ENCODE results near the gene KCNN4.
A peak's percentile ranks its signal among the peaks of the same experiment; 100 is the strongest.
"Not testable (repeated sequence)": the region's sequence is repeated elsewhere in the genome, so short reads cannot be mapped to it uniquely, and the experiment has no call there.

The KCNN4 gene

DNA sequence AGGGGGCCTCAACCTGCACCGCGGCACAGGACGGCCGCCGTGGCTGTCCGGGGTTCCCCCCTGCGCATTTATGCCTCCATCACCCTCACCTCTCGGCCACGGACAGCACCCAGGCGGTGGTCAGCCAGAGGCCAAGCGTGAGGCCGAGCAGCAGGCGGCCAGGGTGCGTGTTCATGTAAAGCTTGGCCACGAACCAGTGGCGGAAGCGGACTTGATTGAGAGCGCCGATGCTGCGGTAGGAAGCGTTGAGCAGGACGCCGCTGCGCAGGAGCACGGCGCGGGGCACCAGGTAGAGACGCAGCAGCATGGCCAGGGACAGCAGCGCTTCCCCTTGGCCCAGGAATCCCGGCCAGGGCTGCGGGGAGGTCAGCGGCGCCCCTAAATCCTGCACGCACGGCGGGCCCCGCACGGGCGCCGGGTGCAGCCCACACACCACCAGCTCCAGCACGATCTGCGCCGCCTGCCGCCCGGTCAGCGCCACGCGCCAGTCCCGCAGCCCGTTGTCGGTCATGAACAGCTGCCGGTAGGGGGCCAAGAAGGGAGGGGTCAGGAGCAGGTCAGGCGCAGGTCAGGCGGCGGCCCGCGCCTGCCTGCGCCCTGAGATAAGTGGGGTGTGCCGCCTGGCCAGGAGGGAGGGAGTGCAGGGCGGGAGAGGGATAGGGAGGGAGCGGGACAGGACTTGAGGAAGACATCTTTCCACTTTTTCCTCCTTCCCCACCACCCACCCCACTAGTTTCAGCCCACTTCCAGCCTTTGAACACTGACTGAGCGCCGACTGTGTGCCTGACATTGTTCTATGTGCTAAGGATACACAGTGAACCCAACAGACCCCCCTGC is 6.5 kb downstream of the KCNN4 start:
- Histone ChIP-seq H3K4me3 (ENCODE audit: low read depth, low read length) (no peak overlapping the region), H3K27ac (ENCODE audit: low read depth, low read length) (no peak overlapping the region), H3K79me2 (ENCODE audit: control insufficient read depth, insufficient read depth, low read length, unreplicated experiment) (no peaks in the 10 kb centered on the region), H2AFZ (ENCODE audit: low read length, unreplicated experiment) (no peak overlapping the region), H3K4me1 (ENCODE audit: control insufficient read depth, insufficient read depth, low read length, unreplicated experiment) (peaks cover 8% of the 10 kb centered on the region), H3K36me3 (ENCODE audit: insufficient read depth, low read length) (no peaks in the 10 kb centered on the region), H3K27me3 (ENCODE audit: insufficient read depth, low read length) (no peaks in the 10 kb centered on the region)

DNA sequence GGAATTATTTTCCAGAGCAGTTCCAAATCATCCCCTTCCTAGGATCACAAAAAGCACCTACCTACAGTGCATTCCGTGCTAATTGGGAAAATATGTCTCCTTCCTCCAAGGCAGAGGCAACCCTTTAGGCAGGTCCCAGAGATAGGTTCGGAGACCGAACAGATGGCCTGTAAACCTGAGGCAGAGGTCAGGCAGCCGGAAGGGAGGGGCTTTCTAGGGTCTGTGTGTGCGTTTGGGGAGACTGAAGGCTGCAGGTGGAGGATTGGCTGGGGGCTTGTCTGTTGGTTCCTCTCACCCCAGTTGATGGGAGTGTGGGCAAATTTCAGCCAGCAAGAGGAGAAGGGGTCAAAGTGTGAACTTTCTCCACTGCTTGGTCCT is 7.1 kb downstream of the KCNN4 start:
- no peaks in the 10 kb centered on the region for H3K36me3 ChIP-seq (ENCODE audit: insufficient read depth, low read length)
- H3K79me2 ChIP-seq (ENCODE audit: control insufficient read depth, insufficient read depth, low read length, unreplicated experiment): no peaks in the 10 kb centered on the region
- H3K4me3 ChIP-seq (ENCODE audit: low read depth, low read length): no peak overlapping the region
- peaks cover 8% of the 10 kb centered on the region for H3K4me1 ChIP-seq (ENCODE audit: control insufficient read depth, insufficient read depth, low read length, unreplicated experiment)
- H2AFZ ChIP-seq (ENCODE audit: low read length, unreplicated experiment): no peak overlapping the region
- H3K27ac ChIP-seq (ENCODE audit: low read depth, low read length): no peak overlapping the region
- H3K27me3 ChIP-seq (ENCODE audit: insufficient read depth, low read length): no peaks in the 10 kb centered on the region

DNA sequence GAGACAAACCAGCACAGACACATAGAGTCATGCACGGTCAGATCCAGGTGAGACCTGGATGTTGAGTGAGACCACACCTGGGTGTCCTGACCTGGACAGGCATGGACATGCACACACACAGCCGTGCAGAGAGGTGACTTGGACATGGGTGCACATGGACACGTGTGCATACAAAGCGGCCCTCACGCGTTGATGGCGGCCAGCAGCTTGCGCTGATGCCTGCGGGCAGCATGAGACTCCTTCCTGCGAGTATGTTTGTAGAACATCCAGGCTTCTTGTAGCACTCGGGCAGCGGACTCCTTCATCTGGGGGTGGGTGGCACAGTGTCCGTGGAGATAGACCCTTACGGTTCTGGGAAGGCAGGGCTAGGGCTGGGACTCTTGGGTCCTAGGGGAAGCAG is 11.5 kb downstream of the KCNN4 start:
- Histone ChIP-seq H3K4me1 (ENCODE audit: control insufficient read depth, insufficient read depth, low read length, unreplicated experiment) (peaks cover 15% of the 10 kb centered on the region), H3K36me3 (ENCODE audit: insufficient read depth, low read length) (no peaks in the 10 kb centered on the region), H3K79me2 (ENCODE audit: control insufficient read depth, insufficient read depth, low read length, unreplicated experiment) (no peaks in the 10 kb centered on the region), H3K27ac (ENCODE audit: low read depth, low read length) (no peak overlapping the region), H3K4me3 (ENCODE audit: low read depth, low read length) (no peak overlapping the region), H3K27me3 (ENCODE audit: insufficient read depth, low read length) (no peaks in the 10 kb centered on the region), H2AFZ (ENCODE audit: low read length, unreplicated experiment) (no peak overlapping the region)

DNA sequence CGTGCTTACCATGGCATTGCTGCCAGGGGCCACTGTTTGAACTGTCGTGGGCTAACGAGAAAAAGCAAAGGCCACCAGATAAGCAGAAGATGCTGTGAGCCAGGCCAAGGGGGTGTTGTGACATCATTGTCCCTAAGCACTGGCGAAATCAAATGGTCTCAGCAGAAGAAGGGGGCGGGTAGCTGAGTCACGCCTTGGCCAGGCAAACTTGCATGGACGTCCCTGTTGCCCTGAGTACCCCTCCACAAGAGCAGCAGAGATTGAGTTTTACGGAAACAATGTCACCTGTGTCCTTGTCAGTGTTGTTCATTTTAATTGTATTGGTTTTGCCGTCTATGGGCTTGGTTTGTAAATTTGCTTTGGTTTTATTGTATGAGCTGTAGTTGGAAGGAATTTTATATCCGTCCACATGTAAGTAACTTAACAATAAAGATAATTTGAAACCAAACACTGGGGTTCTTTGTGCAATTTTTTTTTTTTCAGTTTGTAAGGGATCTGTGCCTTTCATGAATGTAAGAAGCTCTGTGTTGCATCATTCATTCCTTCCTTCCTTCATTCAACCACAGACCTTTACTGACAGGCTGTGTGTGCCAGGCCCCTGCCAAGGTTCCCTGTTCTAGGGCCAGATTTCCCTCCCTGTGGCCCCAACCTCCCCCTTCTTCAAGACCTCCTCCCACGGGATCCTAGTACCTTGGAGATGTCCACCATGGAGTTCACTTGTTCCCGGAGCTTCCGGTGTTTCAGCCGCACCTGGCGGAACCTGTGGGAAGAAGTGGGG is 12.3 kb downstream of the KCNN4 start:
- Histone ChIP-seq H3K4me3 (ENCODE audit: low read depth, low read length) (no peak overlapping the region), H2AFZ (ENCODE audit: low read length, unreplicated experiment) (no peak overlapping the region), H3K4me1 (ENCODE audit: control insufficient read depth, insufficient read depth, low read length, unreplicated experiment) (peaks cover 21% of the 10 kb centered on the region), H3K36me3 (ENCODE audit: insufficient read depth, low read length) (no peaks in the 10 kb centered on the region), H3K27me3 (ENCODE audit: insufficient read depth, low read length) (no peaks in the 10 kb centered on the region), H3K79me2 (ENCODE audit: control insufficient read depth, insufficient read depth, low read length, unreplicated experiment) (no peaks in the 10 kb centered on the region), H3K27ac (ENCODE audit: low read depth, low read length) (no peak overlapping the region)

DNA sequence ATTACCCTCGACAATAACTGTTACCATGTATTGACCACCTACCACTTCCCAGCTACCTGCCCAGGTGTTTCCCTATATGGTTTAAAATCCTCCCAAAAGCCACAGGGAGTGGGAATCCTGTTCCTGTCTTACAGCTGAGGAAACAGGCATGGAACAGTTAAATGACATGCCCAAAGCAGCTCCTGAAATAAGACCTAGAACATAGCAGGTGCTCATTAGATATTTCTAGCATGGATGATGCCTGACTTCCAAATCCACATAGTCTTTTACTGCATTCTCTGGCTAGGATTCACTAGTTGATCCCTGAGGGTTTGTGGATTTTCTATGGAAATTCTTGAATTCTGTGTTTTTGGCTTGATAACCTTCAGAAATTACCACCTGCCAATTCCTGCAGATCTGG is 13.0 kb downstream of the KCNN4 start:
- Histone ChIP-seq H2AFZ (ENCODE audit: low read length, unreplicated experiment) (no peak overlapping the region), H3K4me3 (ENCODE audit: low read depth, low read length) (no peak overlapping the region), H3K36me3 (ENCODE audit: insufficient read depth, low read length) (no peaks in the 10 kb centered on the region), H3K27ac (ENCODE audit: low read depth, low read length) (no peak overlapping the region), H3K27me3 (ENCODE audit: insufficient read depth, low read length) (no peaks in the 10 kb centered on the region), H3K4me1 (ENCODE audit: control insufficient read depth, insufficient read depth, low read length, unreplicated experiment) (peaks cover 24% of the 10 kb centered on the region), H3K79me2 (ENCODE audit: control insufficient read depth, insufficient read depth, low read length, unreplicated experiment) (no peaks in the 10 kb centered on the region)

DNA sequence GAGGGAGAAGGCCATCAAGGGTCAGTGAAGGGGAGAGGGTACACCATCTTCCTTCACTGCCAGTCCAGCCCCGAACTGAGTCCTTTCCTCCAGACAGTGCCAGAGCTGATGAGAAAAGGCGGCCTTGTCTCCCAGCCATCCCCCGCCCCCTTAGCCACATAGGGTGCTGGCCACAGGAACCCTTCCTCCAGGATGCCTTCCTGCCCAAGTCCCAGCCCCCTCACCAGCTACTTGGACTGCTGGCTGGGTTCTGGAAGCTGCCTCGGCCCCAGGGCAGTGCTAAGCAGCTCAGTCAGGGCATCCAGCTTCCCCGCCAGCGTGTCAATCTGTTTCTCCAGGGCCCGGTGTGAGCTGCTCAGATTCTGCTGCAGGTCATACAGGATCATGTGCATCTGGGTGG is 13.5 kb downstream of the KCNN4 start:
- no peaks in the 10 kb centered on the region for H3K79me2 ChIP-seq (ENCODE audit: control insufficient read depth, insufficient read depth, low read length, unreplicated experiment)
- H3K27ac ChIP-seq (ENCODE audit: low read depth, low read length): no peak overlapping the region
- peaks cover 24% of the 10 kb centered on the region for H3K4me1 ChIP-seq (ENCODE audit: control insufficient read depth, insufficient read depth, low read length, unreplicated experiment)
- H3K27me3 ChIP-seq (ENCODE audit: insufficient read depth, low read length): no peaks in the 10 kb centered on the region
- H2AFZ ChIP-seq (ENCODE audit: low read length, unreplicated experiment): no peak overlapping the region
- no peak overlapping the region for H3K4me3 ChIP-seq (ENCODE audit: low read depth, low read length)
- no peaks in the 10 kb centered on the region for H3K36me3 ChIP-seq (ENCODE audit: insufficient read depth, low read length)

DNA sequence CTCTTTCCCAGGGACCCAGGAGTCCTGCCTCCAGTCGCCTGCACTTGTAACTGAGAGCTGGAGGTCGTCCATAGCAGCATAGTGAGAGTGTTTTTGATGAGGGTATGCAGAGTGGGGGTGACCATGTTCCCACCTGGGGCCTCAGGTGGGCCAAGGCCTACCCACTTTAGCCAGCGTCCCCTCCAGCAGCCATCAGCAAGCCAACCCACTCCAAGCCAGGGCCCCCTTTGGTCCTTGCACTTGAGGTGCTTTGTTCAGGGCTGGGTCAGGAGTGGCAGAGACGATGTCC is 14.1 kb downstream of the KCNN4 start:
- Histone ChIP-seq H3K4me3 (ENCODE audit: low read depth, low read length) (no peak overlapping the region), H2AFZ (ENCODE audit: low read length, unreplicated experiment) (no peak overlapping the region), H3K79me2 (ENCODE audit: control insufficient read depth, insufficient read depth, low read length, unreplicated experiment) (no peaks in the 10 kb centered on the region), H3K4me1 (ENCODE audit: control insufficient read depth, insufficient read depth, low read length, unreplicated experiment) (peaks cover 24% of the 10 kb centered on the region), H3K36me3 (ENCODE audit: insufficient read depth, low read length) (no peaks in the 10 kb centered on the region), H3K27me3 (ENCODE audit: insufficient read depth, low read length) (no peaks in the 10 kb centered on the region), H3K27ac (ENCODE audit: low read depth, low read length) (no peak overlapping the region)

DNA sequence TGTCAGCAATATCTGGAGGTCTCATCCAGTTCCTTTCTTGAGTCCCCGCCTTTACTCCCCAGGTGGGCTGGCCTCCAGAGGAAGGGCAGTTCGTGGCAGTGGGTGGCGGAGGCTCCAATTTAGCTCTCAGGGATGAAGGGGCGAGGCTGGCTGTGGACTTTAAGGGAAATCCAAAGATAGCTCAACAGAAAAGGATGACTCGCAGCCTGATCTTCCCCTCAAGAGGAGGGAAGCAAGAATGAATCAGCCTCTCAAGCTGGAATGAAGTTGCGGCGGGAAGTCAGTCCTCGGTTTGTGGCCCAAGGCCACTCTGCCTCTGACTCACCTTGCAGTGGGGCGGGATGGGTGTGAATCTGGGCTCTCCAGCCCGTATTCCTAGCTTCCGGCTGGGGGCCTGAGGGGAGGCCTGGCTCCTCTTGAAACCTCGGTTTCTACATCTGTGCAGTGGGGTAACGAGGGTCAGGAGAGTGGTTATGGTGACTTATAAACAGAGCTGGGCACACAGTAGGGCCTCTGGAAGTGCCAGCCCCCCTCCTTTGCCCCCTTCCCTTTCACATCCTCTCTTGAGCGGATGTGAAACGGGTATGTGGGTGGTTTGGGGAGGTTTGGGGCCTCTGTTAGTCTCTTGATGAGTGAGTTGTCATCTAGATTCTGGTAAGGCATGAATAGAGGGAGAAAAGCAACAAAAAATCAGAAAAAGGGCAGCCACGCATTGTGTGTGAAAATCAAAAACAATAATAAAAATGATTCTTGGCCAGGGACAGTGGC is 15.5 kb downstream of the KCNN4 start:
- peak overlapping the region; percentile 93 for H3K27ac ChIP-seq (ENCODE audit: low read depth, low read length)
- H3K4me3 ChIP-seq (ENCODE audit: low read depth, low read length): no peak overlapping the region
- no peak overlapping the region for H2AFZ ChIP-seq (ENCODE audit: low read length, unreplicated experiment)
- no peaks in the 10 kb centered on the region for H3K79me2 ChIP-seq (ENCODE audit: control insufficient read depth, insufficient read depth, low read length, unreplicated experiment)
- H3K4me1 ChIP-seq (ENCODE audit: control insufficient read depth, insufficient read depth, low read length, unreplicated experiment): peaks cover 29% of the 10 kb centered on the region
- H3K27me3 ChIP-seq (ENCODE audit: insufficient read depth, low read length): no peaks in the 10 kb centered on the region
- no peaks in the 10 kb centered on the region for H3K36me3 ChIP-seq (ENCODE audit: insufficient read depth, low read length)

DNA sequence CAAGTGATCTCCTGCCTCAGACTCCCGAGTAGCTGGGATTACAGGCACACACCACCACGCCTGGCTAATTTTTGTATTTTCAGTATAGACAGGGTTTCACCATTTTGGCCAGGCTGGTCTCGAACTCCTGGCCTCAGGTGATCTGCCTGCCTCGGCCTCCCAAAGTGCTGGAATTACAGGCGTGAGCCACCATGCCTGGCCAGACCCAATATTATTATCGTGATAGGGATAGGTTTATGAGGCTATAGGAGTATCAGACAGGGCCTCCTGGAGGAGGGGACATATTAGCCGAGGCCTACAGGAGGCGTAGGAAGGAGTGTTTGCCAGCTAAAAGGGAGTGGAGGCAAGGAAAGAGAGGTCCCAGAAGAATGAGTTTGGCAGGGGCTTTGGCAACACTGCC is 16.1 kb downstream of the KCNN4 start:
- H3K27ac ChIP-seq (ENCODE audit: low read depth, low read length): peak overlapping the region; percentile 93

DNA sequence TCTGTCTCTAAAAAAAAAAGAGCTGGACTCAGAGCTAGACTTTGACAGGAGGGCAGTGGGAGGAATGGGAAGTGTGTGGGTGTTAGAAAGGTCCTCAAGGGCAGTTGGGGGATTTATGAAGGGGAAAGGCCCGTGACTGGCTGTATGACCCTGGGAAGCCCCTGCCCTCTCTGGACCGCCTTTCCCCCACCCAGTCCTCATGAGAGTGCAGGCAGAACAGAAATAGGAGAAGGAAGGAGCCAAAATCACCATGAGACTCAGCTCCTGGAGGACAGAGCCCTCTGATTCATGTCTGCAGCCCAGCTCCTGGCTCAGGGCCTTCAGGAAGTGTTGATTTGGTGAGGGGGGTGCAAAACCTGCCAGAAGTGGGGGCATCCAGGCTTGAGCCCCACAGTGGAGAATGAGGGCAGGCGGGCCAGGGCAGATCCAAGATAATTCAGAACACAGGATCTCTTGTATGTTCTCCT is 17.3 kb downstream of the KCNN4 start:
- Histone ChIP-seq H3K4me3 (ENCODE audit: low read depth, low read length) (no peak overlapping the region), H3K79me2 (ENCODE audit: control insufficient read depth, insufficient read depth, low read length, unreplicated experiment) (no peaks in the 10 kb centered on the region), H3K27ac (ENCODE audit: low read depth, low read length) (peak overlapping the region; percentile 69), H2AFZ (ENCODE audit: low read length, unreplicated experiment) (no peak overlapping the region), H3K27me3 (ENCODE audit: insufficient read depth, low read length) (no peaks in the 10 kb centered on the region), H3K36me3 (ENCODE audit: insufficient read depth, low read length) (no peaks in the 10 kb centered on the region), H3K4me1 (ENCODE audit: control insufficient read depth, insufficient read depth, low read length, unreplicated experiment) (peaks cover 36% of the 10 kb centered on the region)

More for the DNA sequence above, 16.1 kb downstream of the KCNN4 start:
- H3K79me2 ChIP-seq (ENCODE audit: control insufficient read depth, insufficient read depth, low read length, unreplicated experiment); H3K27me3 ChIP-seq (ENCODE audit: insufficient read depth, low read length); H2AFZ ChIP-seq (ENCODE audit: low read length, unreplicated experiment); H3K36me3 ChIP-seq (ENCODE audit: insufficient read depth, low read length); H3K4me3 ChIP-seq (ENCODE audit: low read depth, low read length): not testable (repeated sequence)
- H3K4me1 ChIP-seq (ENCODE audit: control insufficient read depth, insufficient read depth, low read length, unreplicated experiment): peaks cover 29% of the 10 kb centered on the region

All from ACC112 (cell line).